ENCODE data around the gene PMEL. TPM values are rescaled to one million over a fixed set of nuclear protein-coding genes. Genes with fewer than 3 reads are reported as not detected.

The PMEL gene
- total RNA-seq, 2 experiments from 2014 or later = not detected

- Histone ChIP-seq H3K27me3 (ENCODE audit: control insufficient read depth in 1 of 2, insufficient read depth in 2 of 2, low read length in 2 of 2) (no peaks in the 10 kb centered on the region), H3K27ac (ENCODE audit: low read depth in 1 of 2, low read length in 2 of 2) (peak overlapping the region in 1 of 2 donors; percentile 24), H3K36me3 (ENCODE audit: insufficient read depth, low read length) (peaks cover 43% of the 10 kb centered on the region), H3K4me3 (ENCODE audit: low read length) (no peak overlapping the region), H3K4me1 (ENCODE audit: insufficient read depth, low read length) (peaks cover 20% of the 10 kb centered on the region), H3K9me3 (ENCODE audit: control insufficient read depth in 1 of 2, insufficient read depth in 1 of 2, low read length in 2 of 2) (no peaks in the 10 kb centered on the region)
- Mint-ChIP-seq H3K27me3 (no peaks in the 10 kb centered on the region), H3K9me3 (no peaks in the 10 kb centered on the region), H3K36me3 (ENCODE audit: low read depth) (peaks cover 52% of the 10 kb centered on the region), H3K4me3 (no peak overlapping the region), H3K4me1 (ENCODE audit: low read depth) (peaks cover 25% of the 10 kb centered on the region), H3K27ac (peak overlapping the region; percentile 66)
- ChIA-PET POLR2A (interaction anchor here (0.6 to 6.0 kb wide), 15 partner anchors 7 to 217 kb away, joined by 3 to 72 read pairs (median 5); partner anchors contain the start of genes DGKA, DNAJC14, ORMDL2 and RAB5B), CTCF (interaction anchor here (0.6 to 1.6 kb wide), 2 partner anchors 40 to 234 kb away, joined by 3 to 7 read pairs; no protein-coding TSS in a partner anchor)
- intact Hi-C loops (cut with DNase I, micrococcal nuclease) = loop anchor here in 1 of 2 experiments (5.0 kb wide), 1 partner anchor 214 kb away; the partner anchor contains the start of gene GDF11
- TF ChIP-seq, protein P1, sequence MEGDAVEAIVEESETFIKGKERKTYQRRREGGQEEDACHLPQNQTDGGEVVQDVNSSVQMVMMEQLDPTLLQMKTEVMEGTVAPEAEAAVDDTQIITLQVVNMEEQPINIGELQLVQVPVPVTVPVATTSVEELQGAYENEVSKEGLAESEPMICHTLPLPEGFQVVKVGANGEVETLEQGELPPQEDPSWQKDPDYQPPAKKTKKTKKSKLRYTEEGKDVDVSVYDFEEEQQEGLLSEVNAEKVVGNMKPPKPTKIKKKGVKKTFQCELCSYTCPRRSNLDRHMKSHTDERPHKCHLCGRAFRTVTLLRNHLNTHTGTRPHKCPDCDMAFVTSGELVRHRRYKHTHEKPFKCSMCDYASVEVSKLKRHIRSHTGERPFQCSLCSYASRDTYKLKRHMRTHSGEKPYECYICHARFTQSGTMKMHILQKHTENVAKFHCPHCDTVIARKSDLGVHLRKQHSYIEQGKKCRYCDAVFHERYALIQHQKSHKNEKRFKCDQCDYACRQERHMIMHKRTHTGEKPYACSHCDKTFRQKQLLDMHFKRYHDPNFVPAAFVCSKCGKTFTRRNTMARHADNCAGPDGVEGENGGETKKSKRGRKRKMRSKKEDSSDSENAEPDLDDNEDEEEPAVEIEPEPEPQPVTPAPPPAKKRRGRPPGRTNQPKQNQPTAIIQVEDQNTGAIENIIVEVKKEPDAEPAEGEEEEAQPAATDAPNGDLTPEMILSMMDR (IDR thresholded peaks at IDR 0.05) = peak; percentile 47
- DNase-seq (peak in 12 of 14 experiments; percentile 24 to 75 (median 50)), ATAC-seq (ENCODE audit: poor library complexity) (peak; percentile 77)
These were observed 9.9 kb downstream of the PMEL start for GRCh38 chr12:55955800-55956508.

- Mint-ChIP-seq H3K4me3 (no peak overlapping the region), H3K27me3 (no peaks in the 10 kb centered on the region), H3K4me1 (ENCODE audit: low read depth) (peaks cover 25% of the 10 kb centered on the region), H3K36me3 (ENCODE audit: low read depth) (peaks cover 52% of the 10 kb centered on the region), H3K9me3 (no peaks in the 10 kb centered on the region), H3K27ac (peak overlapping the region; percentile 66)
- CTCF ChIA-PET = interaction anchor here (1.6 kb wide), 1 partner anchor 41 kb away, joined by 7 read pairs; no protein-coding TSS in a partner anchor
- peaks cover 20% of the 10 kb centered on the region for H3K4me1 ChIP-seq (ENCODE audit: insufficient read depth, low read length)
- no peak overlapping the region for H3K4me3 ChIP-seq (ENCODE audit: low read length)
- intact Hi-C loops (cut with DNase I, micrococcal nuclease) = loop anchor here in 1 of 2 experiments (5.0 kb wide), 1 partner anchor 213 kb away; the partner anchor contains the start of gene GDF11
- POLR2A ChIA-PET = interaction anchor here (1.3 to 6.0 kb wide), 10 partner anchors 10 to 138 kb away, joined by 3 to 72 read pairs (median 11); partner anchors contain the start of genes DGKA, ORMDL2, RAB5B and SARNP
- peaks cover 49% of the 10 kb centered on the region for H3K36me3 ChIP-seq (ENCODE audit: insufficient read depth, low read length)
- no peak overlapping the region for H3K27ac ChIP-seq (ENCODE audit: low read depth in 1 of 2, low read length in 2 of 2)
- ATAC-seq (ENCODE audit: poor library complexity) (peak; percentile 13), DNase-seq (no peak)
- TF ChIP-seq, protein P1 (IDR thresholded peaks at IDR 0.05) = no peak
- no peaks in the 10 kb centered on the region for H3K27me3 ChIP-seq (ENCODE audit: control insufficient read depth in 1 of 2, insufficient read depth in 2 of 2, low read length in 2 of 2)
- H3K9me3 ChIP-seq (ENCODE audit: control insufficient read depth in 1 of 2, insufficient read depth in 1 of 2, low read length in 2 of 2) = no peaks in the 10 kb centered on the region
These were observed 10.5 kb downstream of the PMEL start for GRCh38 chr12:55955344-55955743.

DNA sequence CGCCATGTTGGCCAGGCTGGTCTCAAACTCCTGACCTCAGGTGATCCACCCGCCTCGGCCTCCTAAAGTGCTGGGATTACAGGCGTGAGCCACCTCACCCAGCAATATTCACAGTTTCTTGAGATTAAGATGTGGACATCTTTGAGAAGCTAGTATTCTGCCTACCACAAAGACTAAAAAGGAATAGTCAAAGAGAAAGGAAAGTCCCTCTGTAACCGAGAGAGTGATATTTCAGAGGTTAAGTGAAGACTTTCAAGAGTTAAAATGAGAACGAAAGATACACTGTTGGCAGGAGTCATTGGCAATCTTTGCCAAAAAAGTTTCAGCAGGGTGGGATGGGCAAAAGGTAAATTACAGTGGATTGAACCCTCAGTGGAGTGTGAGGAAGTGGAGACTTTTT, 19.3 kb downstream of the PMEL start:
- Mint-ChIP-seq H3K9me3 (no peaks in the 10 kb centered on the region), H3K36me3 (ENCODE audit: low read depth) (peaks cover 83% of the 10 kb centered on the region), H3K4me3 (no peak overlapping the region), H3K27me3 (no peaks in the 10 kb centered on the region), H3K27ac (peak overlapping the region; percentile 72), H3K4me1 (ENCODE audit: low read depth) (peaks cover 40% of the 10 kb centered on the region)
- no peak overlapping the region for H3K4me3 ChIP-seq (ENCODE audit: low read length)
- POLR2A ChIA-PET = interaction anchor here (0.9 to 6.9 kb wide), 4 partner anchors 9 to 129 kb away, joined by 3 to 85 read pairs (median 14); partner anchors contain the start of genes DGKA and SARNP
- no peak for ATAC-seq (ENCODE audit: poor library complexity)
- no peaks in the 10 kb centered on the region for H3K27me3 ChIP-seq (ENCODE audit: control insufficient read depth in 1 of 2, insufficient read depth in 2 of 2, low read length in 2 of 2)
- H3K27ac ChIP-seq (ENCODE audit: low read depth in 1 of 2, low read length in 2 of 2) = no peak overlapping the region
- peaks cover 19% of the 10 kb centered on the region for H3K4me1 ChIP-seq (ENCODE audit: insufficient read depth, low read length)
- CTCF ChIA-PET = interaction anchor here (1.0 kb wide), 1 partner anchor 11 kb away, joined by 3 read pairs; no protein-coding TSS in a partner anchor
- intact Hi-C loops (cut with DNase I, micrococcal nuclease) = no loop called here
- no peaks in the 10 kb centered on the region for H3K9me3 ChIP-seq (ENCODE audit: control insufficient read depth in 1 of 2, insufficient read depth in 1 of 2, low read length in 2 of 2)
- DNase-seq = no peak
- H3K36me3 ChIP-seq (ENCODE audit: insufficient read depth, low read length) = peaks cover 90% of the 10 kb centered on the region
- TF ChIP-seq, protein P1 (IDR thresholded peaks at IDR 0.05) = no peak

Data from CD4-positive, alpha-beta T cell (primary cell).